Measurements from ENCODE around the gene RALGPS1. TPM values are rescaled to one million over a fixed set of nuclear protein-coding genes. Genes with fewer than 3 reads are reported as not detected.

RALGPS1 gene
- total RNA-seq, 2 donors from 2014 or later: 7.6 to 18.5 TPM

DNA sequence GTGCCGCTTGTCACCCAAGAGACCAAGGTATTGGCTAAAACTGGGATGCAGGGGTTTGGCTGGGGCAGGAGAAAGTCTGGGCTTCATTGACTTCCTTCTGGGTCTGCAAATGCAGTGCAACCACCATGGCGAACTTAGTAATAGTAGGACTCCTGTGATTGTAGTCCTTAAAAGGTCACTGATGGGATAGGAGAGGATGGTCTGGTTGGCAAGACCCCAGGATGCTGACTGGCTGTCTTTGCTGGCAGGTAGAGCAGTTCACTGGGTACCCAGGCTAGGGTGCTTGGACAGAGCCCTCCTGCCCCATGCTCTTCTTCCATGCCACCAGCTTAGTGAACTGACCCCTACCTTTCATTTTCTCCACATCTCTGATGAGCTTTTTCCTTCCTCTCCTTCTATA lies 170.6 kb downstream of the RALGPS1 start:
- ATAC-seq (ENCODE audit: insufficient number of reproducible peaks, low FRiP score, low read depth): no peak
- no peaks in the 10 kb centered on the region for H3K27me3 ChIP-seq (replicated peaks; ENCODE audit: insufficient read depth)
- H3K27ac ChIP-seq: no peak overlapping the region
- no peak for TF ChIP-seq CTCF (IDR thresholded peaks at IDR 0.05)
- DNase-seq (ENCODE audit: low spot score): no peak
- no peaks in the 10 kb centered on the region for H3K36me3 ChIP-seq
- peaks cover 3 to 13% of the 10 kb centered on the region in 2 donors for H3K4me1 ChIP-seq (ENCODE audit: control insufficient read depth in 1 of 2, low read depth in 2 of 2)
- H3K4me3 ChIP-seq: no peak overlapping the region
- no peaks in the 10 kb centered on the region for H3K9me3 ChIP-seq

DNA sequence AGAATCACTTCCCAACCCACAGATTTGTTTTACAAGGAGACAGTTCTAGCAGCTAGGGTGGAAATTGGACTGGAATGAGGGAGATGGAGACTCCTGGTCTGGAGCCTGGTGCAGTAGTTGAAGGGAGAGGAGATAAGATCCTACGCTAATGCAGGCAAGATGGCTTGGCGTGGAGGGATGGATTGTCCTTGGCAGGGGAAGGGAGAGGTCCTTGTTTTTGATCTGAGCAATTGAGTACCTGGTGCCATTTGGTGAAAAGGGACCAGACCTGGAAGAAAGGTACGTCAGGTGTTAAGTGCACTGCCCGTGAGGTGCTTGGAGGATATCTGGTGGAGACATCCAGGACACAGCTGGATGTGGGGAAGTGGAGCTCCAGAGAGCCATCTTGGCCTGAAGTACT lies 172.2 kb downstream of the RALGPS1 start:
- no peak for TF ChIP-seq CTCF (IDR thresholded peaks at IDR 0.05)
- DNase-seq (ENCODE audit: low spot score): no peak
- no peaks in the 10 kb centered on the region for H3K27me3 ChIP-seq (replicated peaks; ENCODE audit: insufficient read depth)
- no peaks in the 10 kb centered on the region for H3K36me3 ChIP-seq
- H3K4me1 ChIP-seq (ENCODE audit: control insufficient read depth in 1 of 2, low read depth in 2 of 2): peaks cover 3 to 22% of the 10 kb centered on the region in 2 donors
- no peak overlapping the region for H3K27ac ChIP-seq
- ATAC-seq (ENCODE audit: insufficient number of reproducible peaks, low FRiP score, low read depth): no peak
- no peaks in the 10 kb centered on the region for H3K9me3 ChIP-seq
- H3K4me3 ChIP-seq: no peak overlapping the region

GRCh38 chr9:127087411-127087810 lies 172.8 kb downstream of the RALGPS1 start:
- H3K27me3 ChIP-seq (replicated peaks; ENCODE audit: insufficient read depth): no peaks in the 10 kb centered on the region
- no peaks in the 10 kb centered on the region for H3K9me3 ChIP-seq
- no peak for ATAC-seq (ENCODE audit: insufficient number of reproducible peaks, low FRiP score, low read depth)
- no peaks in the 10 kb centered on the region for H3K36me3 ChIP-seq
- no peak for TF ChIP-seq CTCF (IDR thresholded peaks at IDR 0.05)
- peaks cover 3 to 22% of the 10 kb centered on the region in 2 donors for H3K4me1 ChIP-seq (ENCODE audit: control insufficient read depth in 1 of 2, low read depth in 2 of 2)
- no peak for DNase-seq (ENCODE audit: low spot score)
- no peak overlapping the region for H3K4me3 ChIP-seq
- no peak overlapping the region for H3K27ac ChIP-seq

DNA sequence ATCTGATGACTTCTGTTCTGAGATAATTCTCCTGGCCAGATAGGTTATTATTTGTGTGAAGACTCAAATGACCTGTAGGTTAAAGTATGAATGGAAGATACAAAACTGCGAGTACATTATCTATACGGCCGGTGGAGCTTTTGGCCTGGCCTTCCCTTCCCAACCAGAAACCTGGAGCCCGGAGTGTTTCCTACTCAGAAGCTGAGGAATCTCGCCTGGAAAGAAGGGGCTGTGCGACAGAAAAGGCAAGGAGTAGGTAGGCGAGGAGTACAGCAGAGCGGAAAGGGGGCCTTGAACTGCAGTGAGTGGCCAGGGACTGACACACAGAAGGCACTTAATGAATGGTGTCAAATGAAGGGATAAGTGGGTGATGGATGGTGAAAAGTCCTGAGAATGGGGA lies 173.3 kb downstream of the RALGPS1 start:
- Histone ChIP-seq H3K36me3 (no peaks in the 10 kb centered on the region), H3K4me3 (no peak overlapping the region), H3K9me3 (no peaks in the 10 kb centered on the region), H3K4me1 (ENCODE audit: control insufficient read depth in 1 of 2, low read depth in 2 of 2) (peaks cover 3 to 22% of the 10 kb centered on the region in 2 donors), H3K27me3 (replicated peaks; ENCODE audit: insufficient read depth) (no peaks in the 10 kb centered on the region), H3K27ac (no peak overlapping the region)
- DNase-seq (ENCODE audit: low spot score) (no peak), ATAC-seq (ENCODE audit: insufficient number of reproducible peaks, low FRiP score, low read depth) (no peak)
- no peak for TF ChIP-seq CTCF (IDR thresholded peaks at IDR 0.05)

GRCh38 chr9:127088724-127089615 lies 174.4 kb downstream of the RALGPS1 start:
- H3K36me3 ChIP-seq: no peaks in the 10 kb centered on the region
- TF ChIP-seq CTCF (IDR thresholded peaks at IDR 0.05): no peak
- no peaks in the 10 kb centered on the region for H3K9me3 ChIP-seq
- no peaks in the 10 kb centered on the region for H3K27me3 ChIP-seq (replicated peaks; ENCODE audit: insufficient read depth)
- no peak for DNase-seq (ENCODE audit: low spot score)
- no peak for ATAC-seq (ENCODE audit: insufficient number of reproducible peaks, low FRiP score, low read depth)
- H3K27ac ChIP-seq: no peak overlapping the region
- H3K4me3 ChIP-seq: no peak overlapping the region
- H3K4me1 ChIP-seq (ENCODE audit: control insufficient read depth in 1 of 2, low read depth in 2 of 2): peaks cover 3 to 22% of the 10 kb centered on the region in 2 donors
